GM19395 (cell line): ENCODE results near the gene PRKCE.

Source experiments
- ATAC-seq: cut with Tn5 transposase; IDR thresholded peaks from one replicate; pipeline ENCODE4 v1.9.1; 2021; ENCODE audit warnings: mild to moderate bottlenecking, moderate library complexity; ENCODE audit not compliant: unreplicated experiment

The PRKCE gene

DNA sequence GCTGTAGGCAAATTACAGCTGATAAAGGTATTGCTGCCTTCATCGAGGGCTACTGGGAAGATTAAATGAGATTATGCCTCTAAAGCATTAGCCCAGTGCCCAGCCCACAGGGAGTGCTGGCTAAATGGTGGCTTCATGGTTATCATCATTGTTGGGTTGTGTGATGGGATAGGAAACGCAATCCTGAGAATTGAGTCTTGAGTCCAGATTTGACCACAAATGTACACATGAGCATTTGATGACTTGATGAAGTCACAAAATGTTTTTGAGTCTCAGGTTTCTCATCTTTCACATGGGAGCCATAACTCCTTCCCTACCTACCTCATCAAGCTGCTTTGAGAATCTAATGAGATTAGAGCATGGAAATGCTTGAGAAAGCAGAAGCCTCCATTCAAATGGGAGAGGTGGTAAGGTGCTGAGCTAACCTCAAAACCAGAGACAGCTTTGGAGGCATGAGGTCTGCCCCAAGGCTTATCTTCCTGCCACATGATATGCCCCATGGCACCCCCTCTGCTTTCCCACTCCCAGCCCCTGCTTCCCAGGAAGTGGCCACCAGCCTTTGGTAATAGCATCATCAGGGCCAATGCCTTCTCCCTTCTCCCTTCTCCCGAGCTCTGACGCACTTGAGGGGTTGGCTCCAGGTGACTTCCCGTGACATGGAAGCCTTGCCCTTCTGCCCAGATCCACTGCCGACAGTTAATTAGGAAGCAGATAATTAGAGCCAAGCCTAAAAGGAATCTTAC lies 496.3 kb downstream of the PRKCE start:
- ATAC-seq: no peak

DNA sequence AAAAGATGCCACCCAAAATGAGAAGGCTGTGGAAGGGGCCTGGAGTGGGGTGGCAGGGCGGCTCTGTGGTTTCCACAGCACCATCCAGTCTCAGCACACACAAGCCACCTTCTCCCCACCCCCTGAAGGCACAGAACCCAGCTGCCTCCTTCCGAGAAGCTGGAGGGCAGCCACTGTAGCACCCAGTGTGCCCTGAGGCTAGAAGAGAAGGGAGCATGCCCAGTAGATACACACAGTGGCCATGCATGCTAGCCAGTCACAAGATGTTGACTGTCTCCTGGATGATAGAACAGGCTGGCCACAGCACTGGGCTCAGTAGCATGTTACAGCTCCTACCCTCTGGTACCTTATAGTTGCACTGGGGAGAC lies 496.9 kb downstream of the PRKCE start:
- ATAC-seq: no peak

DNA sequence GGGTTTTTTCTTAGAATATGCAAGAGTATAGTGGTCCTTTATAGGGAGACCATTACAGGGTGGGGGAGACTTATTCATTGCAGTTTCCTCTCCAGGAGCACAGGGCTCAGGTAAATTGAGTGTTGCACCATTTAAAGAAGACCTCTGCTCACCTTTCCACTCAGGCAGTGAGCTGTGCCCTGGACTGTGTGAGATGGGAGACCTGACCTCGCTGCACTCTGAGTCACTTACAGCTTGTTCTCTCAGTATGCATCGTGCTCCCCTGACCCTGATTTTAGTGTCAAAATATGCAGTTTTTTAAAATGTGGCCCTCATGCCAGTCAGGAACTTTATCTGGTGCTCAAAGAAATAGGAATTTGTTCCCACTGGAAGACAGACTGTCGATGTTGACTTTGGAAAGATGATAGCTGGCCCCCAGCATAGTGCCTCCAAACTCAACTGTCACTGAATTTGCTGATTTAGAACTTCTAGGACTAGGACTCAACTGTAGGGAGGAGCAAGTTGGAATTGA lies 499.0 kb downstream of the PRKCE start:
- ATAC-seq: no peak

DNA sequence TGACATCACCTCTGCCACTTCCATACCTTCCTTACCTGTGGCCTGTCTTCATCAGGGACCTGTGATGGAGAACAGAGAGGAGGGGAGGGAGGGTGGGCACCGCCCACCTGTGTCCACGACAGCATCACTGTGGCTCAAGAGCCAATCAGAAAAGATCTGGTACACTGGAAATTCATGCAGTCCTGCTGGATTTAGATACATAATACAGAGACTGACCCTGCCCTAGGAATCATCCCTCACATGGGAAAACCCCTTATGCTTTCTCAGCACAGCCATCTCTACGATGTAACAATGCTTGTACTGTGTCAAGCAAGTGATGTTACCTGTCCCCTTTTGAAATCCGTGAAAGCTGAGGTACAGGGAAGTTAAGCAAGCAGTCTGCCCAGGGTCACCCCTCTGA lies 500.1 kb downstream of the PRKCE start:
- ATAC-seq: no peak

DNA sequence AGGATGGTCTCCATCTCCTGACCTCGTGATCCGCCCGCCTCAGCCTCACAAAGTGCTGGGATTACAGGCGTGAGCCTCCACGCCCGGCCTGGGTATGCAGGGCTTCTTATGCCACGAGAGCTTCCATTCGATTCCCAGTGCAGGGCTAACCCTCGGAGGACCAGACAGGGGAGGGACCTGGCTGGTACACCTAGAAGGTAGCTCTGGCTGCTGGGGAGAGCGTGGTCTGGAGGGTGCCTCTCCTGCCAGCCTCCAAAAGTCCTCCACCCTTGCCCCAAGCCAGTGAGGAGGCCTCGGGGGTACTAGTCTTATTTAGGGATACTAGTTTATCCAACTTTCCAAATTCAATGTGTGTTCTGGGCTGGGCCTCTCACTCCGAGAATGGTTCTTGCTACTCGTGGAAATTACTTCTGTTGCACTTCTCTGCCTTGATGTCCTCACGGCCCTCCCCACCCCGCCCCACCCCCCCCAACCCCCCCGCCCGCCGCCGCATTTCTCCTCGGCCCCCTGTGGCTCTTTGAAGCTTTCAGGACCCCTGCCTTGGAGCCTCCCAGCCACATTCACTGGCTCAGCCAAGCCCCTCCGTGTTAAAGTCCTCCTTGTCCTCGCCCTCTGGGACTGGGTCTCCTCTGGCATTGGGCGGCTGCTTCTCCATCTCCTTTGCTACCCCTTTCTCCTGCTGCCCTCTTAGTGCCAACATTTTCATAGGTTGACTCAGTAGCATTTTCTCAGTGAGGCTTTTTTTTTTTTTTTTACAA lies 502.7 kb downstream of the PRKCE start:
- ATAC-seq: no peak

DNA sequence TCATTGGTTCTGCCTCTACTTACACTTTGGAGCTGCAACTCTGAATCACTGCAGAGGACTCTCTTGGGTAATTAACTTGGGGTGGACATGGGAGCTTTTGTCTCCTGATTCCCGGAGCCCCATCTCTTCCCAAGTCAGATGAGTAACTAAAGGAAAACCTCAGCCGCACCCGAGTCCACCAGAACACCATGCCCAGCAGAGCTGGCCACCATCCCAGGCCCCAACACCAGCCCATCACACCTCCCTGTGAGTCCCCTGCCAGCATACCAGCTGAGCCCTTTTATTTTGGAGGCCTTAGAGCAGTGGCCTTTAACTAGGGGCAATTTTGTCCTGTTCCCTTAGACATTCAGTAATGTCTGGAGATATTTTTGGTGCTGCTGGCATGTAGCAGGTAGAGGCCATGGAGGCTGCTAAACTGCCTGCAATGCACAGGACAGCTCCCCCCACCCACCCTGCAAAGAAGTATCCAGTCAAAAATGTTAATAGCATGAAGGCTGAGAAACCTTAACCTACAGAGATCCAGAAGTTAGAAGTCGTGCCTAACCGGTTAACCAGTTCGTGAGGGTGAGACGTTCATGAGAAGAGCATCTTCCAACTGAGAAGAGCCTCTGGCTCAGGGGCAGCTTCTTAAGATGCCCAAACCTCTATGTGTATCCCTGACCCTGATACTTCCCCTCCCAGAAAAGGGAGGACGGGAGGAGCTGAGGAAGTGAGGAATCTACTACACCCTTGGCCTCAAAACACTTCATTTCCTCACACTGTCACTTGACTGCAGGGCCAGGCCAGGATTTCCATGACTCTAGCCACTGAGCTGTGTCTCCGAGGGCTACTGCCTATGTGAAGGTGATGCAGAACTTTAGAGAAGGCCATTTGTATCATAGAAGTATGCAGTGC lies 505.8 kb downstream of the PRKCE start:
- ATAC-seq: no peak

DNA sequence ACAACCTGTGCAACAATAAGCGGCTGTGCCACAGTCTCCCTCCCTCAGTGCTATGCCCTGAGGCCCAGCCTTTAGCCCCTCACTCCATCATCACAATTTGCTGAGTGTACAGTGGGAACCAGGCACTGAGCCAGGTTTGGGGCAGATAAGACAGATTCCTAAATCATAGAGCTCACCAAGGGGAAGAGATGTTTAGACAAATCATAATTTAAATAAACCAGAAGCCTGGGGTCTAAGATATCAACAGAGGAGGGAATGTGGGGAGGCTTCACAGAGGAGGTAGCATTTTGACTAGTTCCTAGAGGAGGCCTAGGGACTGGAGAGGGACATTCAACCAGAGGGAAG lies 506.5 kb downstream of the PRKCE start:
- no peak for ATAC-seq

DNA sequence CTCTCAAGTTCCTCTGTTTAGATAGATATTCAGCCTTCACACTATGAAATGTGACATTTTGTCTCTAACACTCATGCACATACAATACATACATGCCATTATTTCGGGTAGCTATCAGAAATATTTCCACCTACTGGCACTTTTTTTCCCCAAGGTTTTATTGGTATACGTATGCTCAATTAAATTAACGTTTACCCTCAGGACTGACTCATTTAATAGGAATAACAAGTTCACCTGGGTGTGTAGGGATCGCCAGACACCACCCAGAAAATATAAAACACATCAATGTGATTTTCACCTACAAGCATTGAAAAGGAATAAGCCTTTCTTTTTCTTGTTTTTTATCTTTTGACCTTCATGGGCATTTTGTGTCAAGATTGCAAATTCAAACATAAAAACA lies 507.2 kb downstream of the PRKCE start:
- no peak for ATAC-seq

DNA sequence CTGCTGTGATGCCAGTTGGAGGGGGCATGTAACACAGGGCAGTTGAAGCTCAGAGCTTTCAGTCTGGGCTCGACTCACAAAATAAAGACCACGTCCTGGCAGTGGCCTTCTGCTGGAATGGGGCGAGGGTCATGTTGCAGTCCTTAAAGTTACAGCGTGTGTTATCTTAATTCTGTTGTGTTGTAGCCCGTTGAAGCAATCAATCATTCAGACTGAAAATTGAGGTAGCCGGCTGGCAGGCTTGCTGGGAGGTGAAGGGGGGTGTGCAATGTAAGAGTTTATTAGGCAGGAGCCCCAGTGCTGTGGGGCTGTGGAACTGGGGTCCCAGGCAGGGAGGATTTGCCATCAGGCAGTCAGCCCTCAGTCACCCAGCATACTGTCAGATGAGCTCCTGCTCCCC lies 508.9 kb downstream of the PRKCE start:
- no peak for ATAC-seq

DNA sequence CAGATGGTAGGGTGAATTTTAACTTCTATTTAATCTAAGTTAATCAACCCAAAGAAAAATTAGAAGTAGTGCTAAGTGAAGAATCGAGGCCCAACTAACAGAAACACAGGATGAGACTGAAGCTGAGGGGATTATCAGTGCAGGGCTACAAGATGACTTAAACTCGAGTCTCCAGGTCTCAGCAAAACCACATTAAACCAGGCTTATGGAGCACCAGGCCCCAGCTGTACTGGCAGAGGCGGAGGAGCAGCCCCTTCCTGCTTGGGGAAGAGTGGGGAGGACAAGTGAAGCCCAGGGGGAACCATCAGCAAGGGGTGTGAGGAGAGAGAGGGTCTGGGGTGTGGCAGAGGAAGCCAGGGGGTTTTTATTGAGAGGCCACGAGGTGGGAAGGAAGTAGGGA lies 509.8 kb downstream of the PRKCE start:
- no peak for ATAC-seq

DNA sequence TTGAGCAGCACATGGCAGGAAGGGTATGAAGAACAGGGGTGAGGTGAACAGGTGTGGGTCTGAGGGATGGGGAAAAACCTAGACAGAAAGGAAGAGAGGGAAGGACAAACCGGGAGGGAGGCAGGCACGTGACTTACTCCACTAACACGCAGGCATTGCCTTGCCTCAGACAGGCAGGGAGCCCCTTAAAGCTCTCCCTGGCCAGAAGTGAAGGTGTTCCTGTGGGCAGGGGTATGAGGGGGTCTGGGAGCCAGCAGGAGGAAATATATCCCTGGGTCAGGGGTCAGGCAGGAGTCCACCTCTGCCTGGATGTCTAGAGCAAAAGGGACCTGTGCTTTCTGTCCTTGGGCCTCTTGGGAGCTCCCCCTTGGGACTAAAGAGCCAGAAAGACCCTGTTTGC lies 510.4 kb downstream of the PRKCE start:
- ATAC-seq: no peak

DNA sequence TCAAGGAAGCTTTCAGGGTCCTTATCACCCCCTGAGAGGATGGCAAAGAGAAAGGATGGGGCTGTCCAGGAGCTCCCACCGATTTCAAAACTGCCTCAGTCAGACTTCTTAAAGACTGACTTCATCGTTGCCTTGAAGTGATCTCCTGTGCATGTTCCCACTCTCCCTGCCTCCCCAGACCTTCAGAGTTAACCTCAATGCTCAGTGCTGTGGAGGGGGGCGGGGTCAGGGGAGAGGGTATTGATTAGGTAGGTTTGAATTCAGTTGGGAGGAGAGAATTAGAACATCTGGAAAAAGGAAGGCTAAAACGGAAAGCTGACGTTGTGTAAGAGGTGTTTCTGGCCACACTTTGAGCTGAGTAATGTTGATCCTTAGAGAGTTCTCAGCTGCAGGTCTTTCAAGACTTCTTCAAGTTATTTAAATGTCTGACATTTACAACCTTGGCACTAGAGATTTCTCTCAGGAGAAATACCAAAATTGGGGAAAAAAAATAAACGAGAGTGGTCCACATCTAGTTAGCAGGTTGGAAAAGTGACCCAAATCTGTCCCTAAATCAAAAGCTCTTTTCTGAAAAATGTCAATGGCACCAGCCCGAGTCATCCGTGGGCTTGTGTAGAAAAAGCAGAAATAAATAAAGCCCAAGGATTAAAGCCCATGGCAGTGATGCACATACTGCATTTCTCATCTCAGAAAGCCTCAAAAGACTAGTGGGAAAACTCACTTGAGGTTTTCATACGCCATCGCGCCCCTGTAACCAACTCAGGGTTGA lies 511.0 kb downstream of the PRKCE start:
- ATAC-seq: no peak

DNA sequence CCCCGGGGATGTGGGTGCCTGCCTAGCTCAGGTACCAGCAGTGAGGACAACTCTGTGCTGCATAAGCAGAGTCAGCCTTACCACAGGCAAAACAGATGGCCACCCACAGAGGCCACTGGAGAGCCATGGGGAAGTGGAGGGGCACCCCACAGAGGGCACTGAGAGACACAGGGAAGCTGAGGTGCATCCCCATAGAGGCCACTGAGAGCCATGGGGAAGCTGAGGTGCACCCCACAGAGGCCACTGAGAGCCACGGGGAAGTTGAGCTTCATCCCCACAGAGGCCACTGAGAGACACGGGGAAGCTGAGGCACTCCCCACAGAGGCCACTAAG lies 511.6 kb downstream of the PRKCE start:
- ATAC-seq: no peak

DNA sequence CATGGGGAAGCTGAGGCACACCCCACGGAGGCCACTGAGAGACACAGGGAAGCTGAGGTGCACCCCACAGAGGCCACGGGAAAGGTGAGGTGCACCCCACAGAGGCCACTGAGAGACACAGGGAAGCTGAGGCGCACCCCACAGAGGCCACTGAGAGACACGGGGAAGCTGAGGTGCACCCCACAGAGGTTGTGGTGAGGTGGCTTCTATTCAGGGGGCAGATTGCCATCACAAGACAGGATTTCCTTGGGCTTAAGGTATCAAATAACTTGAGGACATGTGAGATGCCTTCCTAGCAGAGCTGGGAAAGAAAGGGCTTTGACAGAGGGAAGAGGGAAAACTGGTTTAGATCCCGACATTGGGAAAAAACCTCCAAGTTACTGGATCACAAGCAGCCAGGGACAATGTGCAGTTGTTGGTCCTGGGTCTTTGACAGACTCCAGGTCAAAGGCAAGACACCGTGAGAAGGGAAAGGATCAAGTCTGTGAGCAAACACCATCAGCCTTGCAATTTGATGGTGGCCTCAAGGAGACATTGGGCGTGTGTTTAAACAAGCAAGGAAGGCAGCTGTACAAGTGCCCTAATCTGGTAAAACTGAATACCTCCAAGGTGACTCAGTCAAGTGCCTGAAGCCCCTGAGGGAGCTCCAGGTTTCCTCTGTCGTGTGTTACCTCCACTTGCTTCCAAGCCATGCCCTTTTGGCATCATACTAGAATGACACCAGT lies 512.5 kb downstream of the PRKCE start:
- no peak for ATAC-seq

DNA sequence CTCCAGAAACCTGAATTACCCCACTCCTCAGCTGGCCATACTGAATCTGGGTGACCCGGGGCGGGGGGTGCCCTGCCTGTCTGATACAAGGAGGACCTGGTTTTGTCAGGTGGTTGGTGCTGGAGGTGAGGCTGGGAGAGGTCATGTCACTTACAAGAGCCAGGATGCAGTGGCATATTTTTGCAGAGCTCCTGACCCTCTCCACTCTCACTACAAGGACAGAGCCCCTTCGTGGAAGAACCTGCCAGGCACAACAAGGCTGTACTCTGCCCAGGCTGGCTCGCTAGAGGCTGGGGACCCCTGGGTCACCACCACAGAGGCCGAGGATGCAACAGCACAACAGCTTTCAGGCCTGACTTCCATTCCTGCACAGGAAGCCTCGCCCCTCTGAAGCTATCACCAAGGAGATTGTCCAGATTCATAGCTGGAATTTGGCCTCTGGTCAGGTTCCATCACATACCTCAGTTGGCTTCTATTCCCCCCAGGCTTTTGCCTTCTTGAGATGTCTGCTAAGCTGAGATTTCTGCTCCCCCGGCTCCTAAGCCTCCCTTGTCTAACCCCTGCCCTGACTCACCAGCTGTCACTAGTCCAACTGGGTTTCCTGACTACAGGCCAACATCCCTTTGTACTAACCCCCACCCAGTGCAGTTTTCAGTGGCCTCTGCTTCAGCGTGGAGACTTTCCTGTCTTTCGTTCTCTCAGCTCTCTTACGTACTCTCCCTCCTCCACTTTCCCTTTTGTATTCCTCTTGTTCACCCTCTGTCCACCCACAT lies 513.2 kb downstream of the PRKCE start:
- no peak for ATAC-seq

DNA sequence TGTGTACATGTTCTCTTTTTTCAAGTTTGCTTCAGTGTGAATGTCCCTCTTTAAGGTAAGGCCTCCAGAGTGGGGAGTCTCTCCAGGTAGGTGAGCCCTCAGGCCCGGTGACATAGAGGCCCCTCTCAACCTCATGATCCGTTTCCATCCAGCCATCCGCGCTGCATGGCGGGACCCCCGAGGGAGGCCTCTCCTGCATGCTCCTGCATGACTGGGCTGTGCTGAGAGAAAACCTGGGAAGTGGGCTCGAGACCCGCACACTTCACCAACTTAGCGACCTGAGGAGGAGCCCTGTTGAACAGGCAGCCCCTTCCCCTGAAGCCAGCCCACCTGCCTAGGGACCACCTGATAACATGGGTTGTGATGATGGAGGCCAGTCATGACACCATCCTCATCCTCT lies 514.4 kb downstream of the PRKCE start:
- no peak for ATAC-seq

DNA sequence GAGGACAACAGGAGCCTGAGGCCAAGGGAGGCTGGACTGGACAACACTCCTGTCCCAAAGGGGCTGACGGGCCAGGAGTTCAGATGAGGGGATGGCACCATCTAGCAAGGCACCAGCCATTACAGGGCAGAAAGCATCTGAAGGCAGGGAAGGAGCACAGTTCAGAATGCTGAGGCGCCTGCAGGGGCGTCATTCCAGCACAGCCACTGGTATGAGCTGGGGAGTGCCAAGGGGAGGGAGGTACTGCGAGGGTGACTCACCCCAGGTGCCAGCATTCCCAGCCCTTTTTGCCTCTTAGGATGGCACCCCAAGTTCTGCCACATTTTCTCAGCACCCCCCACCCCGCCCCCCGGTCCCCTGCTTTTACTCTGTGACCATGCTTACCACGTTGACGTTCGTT lies 515.9 kb downstream of the PRKCE start:
- ATAC-seq: no peak

DNA sequence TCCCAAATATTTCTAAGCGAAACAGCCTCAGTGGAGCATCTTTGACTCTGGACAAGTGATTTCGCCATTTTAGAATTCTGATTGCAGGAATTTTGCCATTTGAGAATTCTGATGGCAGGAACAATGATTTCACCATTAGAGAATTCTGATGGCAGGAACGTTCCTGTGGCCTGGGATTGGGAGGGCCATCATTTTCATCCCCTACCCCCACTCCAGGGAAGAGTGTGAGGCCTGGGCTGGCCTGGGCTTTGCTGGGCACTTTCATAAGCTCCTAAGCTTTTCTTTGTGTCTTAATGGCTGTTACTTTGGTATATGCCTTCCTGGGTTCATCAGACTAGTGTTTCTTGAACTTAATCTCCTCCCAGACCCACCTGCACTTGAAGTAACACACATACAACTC lies 516.4 kb downstream of the PRKCE start:
- no peak for ATAC-seq

DNA sequence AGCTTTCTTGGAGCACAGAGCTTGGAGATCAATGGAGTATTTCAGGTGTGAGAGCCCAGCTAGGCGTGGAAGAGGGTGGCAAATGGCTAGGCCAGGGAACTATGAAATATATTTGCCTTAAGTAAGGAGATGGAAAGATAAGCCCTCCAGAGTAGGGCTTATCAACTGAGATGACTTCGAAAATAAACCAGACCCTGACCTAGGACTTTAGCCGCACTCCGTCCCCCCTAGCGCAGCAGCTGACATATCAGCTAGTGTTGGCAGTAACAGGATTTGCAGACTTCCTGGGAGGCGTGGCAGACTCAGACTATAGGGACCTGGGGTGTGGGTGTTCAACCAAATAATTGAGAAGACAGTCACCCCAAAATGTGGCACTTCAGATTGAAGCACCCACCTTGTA lies 518.0 kb downstream of the PRKCE start:
- no peak for ATAC-seq

DNA sequence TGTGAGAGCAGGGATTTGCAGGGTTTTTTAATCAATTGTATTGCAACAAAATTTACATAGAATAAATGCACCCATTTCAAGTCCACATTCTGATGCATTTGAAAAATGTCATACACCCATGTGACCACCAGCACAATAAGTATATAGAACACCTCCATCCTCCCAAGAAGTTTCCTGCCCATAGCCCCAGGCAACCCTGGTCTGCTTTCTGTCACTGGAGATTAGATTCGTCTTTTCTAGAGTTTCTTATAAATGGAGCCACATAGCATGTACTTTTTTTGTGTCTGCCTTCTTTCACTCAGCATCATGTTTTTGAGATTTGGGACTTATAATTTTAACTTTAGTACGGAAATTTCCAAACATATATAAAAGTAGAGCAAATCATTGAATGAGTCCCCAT lies 518.6 kb downstream of the PRKCE start:
- no peak for ATAC-seq
